Measurements from ENCODE around the gene TOMM5.

The TOMM5 gene

GRCh38 chr9:37625036-37625757 lies 32.8 kb upstream of the TOMM5 start:
- 95% methylated on average over 5 of the region's 5 CpGs for WGBS

GRCh38 chr9:37624073-37624472 lies 31.7 kb upstream of the TOMM5 start:
- no peak overlapping the region for H3K4me3 ChIP-seq (ENCODE audit: low read length)
- WGBS: 60% methylated on average over 1 of the region's 1 CpG
- no peaks in the 10 kb centered on the region for H3K36me3 ChIP-seq (ENCODE audit: insufficient read depth, low read length)
- no peak overlapping the region for H3K27ac ChIP-seq (ENCODE audit: low read depth, low read length)
- no peaks in the 10 kb centered on the region for H3K9me3 ChIP-seq (ENCODE audit: insufficient read depth, low read depth, low read length)
- no peak overlapping the region for H3K9ac ChIP-seq (ENCODE audit: low read depth, low read length)
- H3K27me3 ChIP-seq (ENCODE audit: insufficient read depth, low read length): no peaks in the 10 kb centered on the region
- H3K4me1 ChIP-seq (ENCODE audit: insufficient read depth, low read length): peaks cover 16% of the 10 kb centered on the region

More at GRCh38 chr9:37625036-37625757, 32.8 kb upstream of the TOMM5 start:
- Histone ChIP-seq H3K9ac (ENCODE audit: low read depth, low read length) (no peak overlapping the region), H3K27ac (ENCODE audit: low read depth, low read length) (no peak overlapping the region), H3K4me3 (ENCODE audit: low read length) (no peak overlapping the region), H3K4me1 (ENCODE audit: insufficient read depth, low read length) (peaks cover 16% of the 10 kb centered on the region), H3K36me3 (ENCODE audit: insufficient read depth, low read length) (no peaks in the 10 kb centered on the region), H3K9me3 (ENCODE audit: insufficient read depth, low read depth, low read length) (no peaks in the 10 kb centered on the region), H3K27me3 (ENCODE audit: insufficient read depth, low read length) (no peaks in the 10 kb centered on the region)

GRCh38 chr9:37623267-37623666 lies 30.9 kb upstream of the TOMM5 start:
- no peak overlapping the region for H3K27ac ChIP-seq (ENCODE audit: low read depth, low read length)
- no peak overlapping the region for H3K4me3 ChIP-seq (ENCODE audit: low read length)
- WGBS: 80% methylated on average over 2 of the region's 2 CpGs
- no peaks in the 10 kb centered on the region for H3K27me3 ChIP-seq (ENCODE audit: insufficient read depth, low read length)
- H3K9me3 ChIP-seq (ENCODE audit: insufficient read depth, low read depth, low read length): no peaks in the 10 kb centered on the region
- no peaks in the 10 kb centered on the region for H3K36me3 ChIP-seq (ENCODE audit: insufficient read depth, low read length)
- H3K4me1 ChIP-seq (ENCODE audit: insufficient read depth, low read length): peaks cover 16% of the 10 kb centered on the region
- H3K9ac ChIP-seq (ENCODE audit: low read depth, low read length): no peak overlapping the region

GRCh38 chr9:37622462-37622861 lies 30.1 kb upstream of the TOMM5 start:
- Histone ChIP-seq H3K9me3 (ENCODE audit: insufficient read depth, low read depth, low read length) (no peaks in the 10 kb centered on the region), H3K36me3 (ENCODE audit: insufficient read depth, low read length) (no peaks in the 10 kb centered on the region), H3K4me3 (ENCODE audit: low read length) (no peak overlapping the region), H3K9ac (ENCODE audit: low read depth, low read length) (no peak overlapping the region), H3K27me3 (ENCODE audit: insufficient read depth, low read length) (no peaks in the 10 kb centered on the region), H3K4me1 (ENCODE audit: insufficient read depth, low read length) (peaks cover 16% of the 10 kb centered on the region), H3K27ac (ENCODE audit: low read depth, low read length) (no peak overlapping the region)
- 97% methylated on average over 4 of the region's 4 CpGs for WGBS

- H3K36me3 ChIP-seq (ENCODE audit: insufficient read depth, low read length): no peaks in the 10 kb centered on the region
- H3K27ac ChIP-seq (ENCODE audit: low read depth, low read length): no peak overlapping the region
- 82% methylated on average over 9 of the region's 9 CpGs for WGBS
- H3K9me3 ChIP-seq (ENCODE audit: insufficient read depth, low read depth, low read length): no peaks in the 10 kb centered on the region
- H3K4me1 ChIP-seq (ENCODE audit: insufficient read depth, low read length): peaks cover 16% of the 10 kb centered on the region
- H3K4me3 ChIP-seq (ENCODE audit: low read length): no peak overlapping the region
- H3K9ac ChIP-seq (ENCODE audit: low read depth, low read length): no peak overlapping the region
- no peaks in the 10 kb centered on the region for H3K27me3 ChIP-seq (ENCODE audit: insufficient read depth, low read length)
Observed at GRCh38 chr9:37621273-37622121, 29.1 kb upstream of the TOMM5 start.

- Histone ChIP-seq H3K9ac (ENCODE audit: low read depth, low read length) (no peak overlapping the region), H3K36me3 (ENCODE audit: insufficient read depth, low read length) (no peaks in the 10 kb centered on the region), H3K9me3 (ENCODE audit: insufficient read depth, low read depth, low read length) (no peaks in the 10 kb centered on the region), H3K4me3 (ENCODE audit: low read length) (no peak overlapping the region), H3K27ac (ENCODE audit: low read depth, low read length) (no peak overlapping the region), H3K4me1 (ENCODE audit: insufficient read depth, low read length) (peaks cover 14% of the 10 kb centered on the region), H3K27me3 (ENCODE audit: insufficient read depth, low read length) (no peaks in the 10 kb centered on the region)
- WGBS: 89% methylated on average over 1 of the region's 1 CpG
Observed at GRCh38 chr9:37620396-37620795, 28.0 kb upstream of the TOMM5 start.

GRCh38 chr9:37619806-37620205 lies 27.4 kb upstream of the TOMM5 start:
- Histone ChIP-seq H3K36me3 (ENCODE audit: insufficient read depth, low read length) (no peaks in the 10 kb centered on the region), H3K4me3 (ENCODE audit: low read length) (no peak overlapping the region), H3K4me1 (ENCODE audit: insufficient read depth, low read length) (peaks cover 12% of the 10 kb centered on the region), H3K27ac (ENCODE audit: low read depth, low read length) (no peak overlapping the region), H3K9ac (ENCODE audit: low read depth, low read length) (no peak overlapping the region), H3K9me3 (ENCODE audit: insufficient read depth, low read depth, low read length) (no peaks in the 10 kb centered on the region), H3K27me3 (ENCODE audit: insufficient read depth, low read length) (no peaks in the 10 kb centered on the region)
- 91% methylated on average over 3 of the region's 3 CpGs for WGBS

- WGBS: 90% methylated on average over 4 of the region's 4 CpGs
- Histone ChIP-seq H3K27ac (ENCODE audit: low read depth, low read length) (no peak overlapping the region), H3K9me3 (ENCODE audit: insufficient read depth, low read depth, low read length) (no peaks in the 10 kb centered on the region), H3K36me3 (ENCODE audit: insufficient read depth, low read length) (no peaks in the 10 kb centered on the region), H3K4me3 (ENCODE audit: low read length) (no peak overlapping the region), H3K4me1 (ENCODE audit: insufficient read depth, low read length) (peaks cover 2% of the 10 kb centered on the region; the same call in 1 of the 2 replicates), H3K27me3 (ENCODE audit: insufficient read depth, low read length) (no peaks in the 10 kb centered on the region), H3K9ac (ENCODE audit: low read depth, low read length) (no peak overlapping the region)
Observed at GRCh38 chr9:37618817-37619216, 26.4 kb upstream of the TOMM5 start.

- Histone ChIP-seq H3K4me1 (ENCODE audit: insufficient read depth, low read length) (no peaks in the 10 kb centered on the region; the same call in 1 of the 2 replicates), H3K9me3 (ENCODE audit: insufficient read depth, low read depth, low read length) (no peaks in the 10 kb centered on the region), H3K9ac (ENCODE audit: low read depth, low read length) (no peak overlapping the region), H3K27me3 (ENCODE audit: insufficient read depth, low read length) (no peaks in the 10 kb centered on the region), H3K27ac (ENCODE audit: low read depth, low read length) (no peak overlapping the region), H3K36me3 (ENCODE audit: insufficient read depth, low read length) (no peaks in the 10 kb centered on the region), H3K4me3 (ENCODE audit: low read length) (no peak overlapping the region)
- WGBS: 77% methylated on average over 4 of the region's 4 CpGs
Observed at GRCh38 chr9:37617832-37618231, 25.4 kb upstream of the TOMM5 start.

- Histone ChIP-seq H3K27ac (ENCODE audit: low read depth, low read length) (no peak overlapping the region), H3K9ac (ENCODE audit: low read depth, low read length) (no peak overlapping the region), H3K4me3 (ENCODE audit: low read length) (no peak overlapping the region), H3K27me3 (ENCODE audit: insufficient read depth, low read length) (no peaks in the 10 kb centered on the region), H3K9me3 (ENCODE audit: insufficient read depth, low read depth, low read length) (no peaks in the 10 kb centered on the region), H3K4me1 (ENCODE audit: insufficient read depth, low read length) (no peaks in the 10 kb centered on the region; the same call in 1 of the 2 replicates), H3K36me3 (ENCODE audit: insufficient read depth, low read length) (no peaks in the 10 kb centered on the region)
- 99% methylated on average over 2 of the region's 2 CpGs for WGBS
Observed at GRCh38 chr9:37617161-37617560, 24.8 kb upstream of the TOMM5 start.

GRCh38 chr9:37611961-37612360 lies 19.6 kb upstream of the TOMM5 start:
- no peaks in the 10 kb centered on the region for H3K4me1 ChIP-seq (ENCODE audit: insufficient read depth, low read length)
- H3K27ac ChIP-seq (ENCODE audit: low read depth, low read length): no peak overlapping the region
- no peaks in the 10 kb centered on the region for H3K9me3 ChIP-seq (ENCODE audit: insufficient read depth, low read depth, low read length)
- no peaks in the 10 kb centered on the region for H3K36me3 ChIP-seq (ENCODE audit: insufficient read depth, low read length)
- H3K9ac ChIP-seq (ENCODE audit: low read depth, low read length): no peak overlapping the region
- 96% methylated on average over 1 of the region's 1 CpG for WGBS
- no peaks in the 10 kb centered on the region for H3K27me3 ChIP-seq (ENCODE audit: insufficient read depth, low read length)
- no peak overlapping the region for H3K4me3 ChIP-seq (ENCODE audit: low read length)
